Fibroblast of villous mesenchyme (primary cell): ENCODE results near the gene SOX8. TPM values are rescaled to one million over a fixed set of nuclear protein-coding genes. Genes with fewer than 3 reads are reported as not detected.

Experiments
- DNase-seq: peaks from one replicate; pipeline ENCODE4 v3.0.0-alpha.2; 2010; ENCODE audit warnings: low read depth
- H3K4me3 ChIP-seq: 2 replicates; pipeline ENCODE4 v1.5.1; 2011; ENCODE audit warnings: low read depth, mild to moderate bottlenecking, low read length
- total RNA-seq: library from RNA; depleted of rRNA; stranded (reverse); fragments of >200 nt; gene quantifications from 2 replicates; pipeline ENCODE4 v1.2.3, GENCODE V29; 2012
- TF ChIP-seq, protein P1 (sequence below): IDR thresholded peaks from 2 replicates; pipeline ENCODE4 v1.5.1; 2012; ENCODE audit warnings: low read depth, mild to moderate bottlenecking, low read length; ENCODE audit not compliant: insufficient read depth

The SOX8 gene
- total RNA-seq, 1 donor: not detected

DNA sequence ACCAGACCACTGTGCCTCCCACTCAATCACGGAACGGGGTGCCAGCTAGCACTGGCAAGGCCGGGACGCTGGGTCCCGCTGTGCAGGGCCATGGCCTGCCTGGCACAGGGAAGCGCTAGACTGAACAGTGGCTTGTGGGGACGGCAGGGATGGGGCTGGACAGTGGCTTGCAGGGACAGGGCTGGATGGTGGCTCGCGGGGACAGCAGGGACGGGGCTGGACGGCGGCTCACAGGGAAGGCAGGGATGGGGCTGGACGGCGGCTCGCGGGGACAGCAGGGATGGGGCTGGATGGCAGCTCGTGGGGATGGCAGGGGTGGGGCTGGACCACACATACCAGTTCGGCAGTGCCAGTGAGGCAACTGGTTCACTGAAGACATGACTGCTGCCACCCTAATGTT, 43.4 kb upstream of the SOX8 start:
- no peak for DNase-seq
- TF ChIP-seq, protein P1, sequence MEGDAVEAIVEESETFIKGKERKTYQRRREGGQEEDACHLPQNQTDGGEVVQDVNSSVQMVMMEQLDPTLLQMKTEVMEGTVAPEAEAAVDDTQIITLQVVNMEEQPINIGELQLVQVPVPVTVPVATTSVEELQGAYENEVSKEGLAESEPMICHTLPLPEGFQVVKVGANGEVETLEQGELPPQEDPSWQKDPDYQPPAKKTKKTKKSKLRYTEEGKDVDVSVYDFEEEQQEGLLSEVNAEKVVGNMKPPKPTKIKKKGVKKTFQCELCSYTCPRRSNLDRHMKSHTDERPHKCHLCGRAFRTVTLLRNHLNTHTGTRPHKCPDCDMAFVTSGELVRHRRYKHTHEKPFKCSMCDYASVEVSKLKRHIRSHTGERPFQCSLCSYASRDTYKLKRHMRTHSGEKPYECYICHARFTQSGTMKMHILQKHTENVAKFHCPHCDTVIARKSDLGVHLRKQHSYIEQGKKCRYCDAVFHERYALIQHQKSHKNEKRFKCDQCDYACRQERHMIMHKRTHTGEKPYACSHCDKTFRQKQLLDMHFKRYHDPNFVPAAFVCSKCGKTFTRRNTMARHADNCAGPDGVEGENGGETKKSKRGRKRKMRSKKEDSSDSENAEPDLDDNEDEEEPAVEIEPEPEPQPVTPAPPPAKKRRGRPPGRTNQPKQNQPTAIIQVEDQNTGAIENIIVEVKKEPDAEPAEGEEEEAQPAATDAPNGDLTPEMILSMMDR: no peak
- no peak overlapping the region for H3K4me3 ChIP-seq

- no peak overlapping the region for H3K4me3 ChIP-seq
- no peak for DNase-seq
- TF ChIP-seq, protein P1: no peak
These were observed 42.8 kb upstream of the SOX8 start for GRCh38 chr16:938752-939151.

- TF ChIP-seq, protein P1: no peak
- DNase-seq: no peak
- H3K4me3 ChIP-seq: no peak overlapping the region
These were observed 42.3 kb upstream of the SOX8 start for GRCh38 chr16:939311-939710.

GRCh38 chr16:939941-940340, 41.6 kb upstream of the SOX8 start:
- TF ChIP-seq, protein P1: no peak
- no peak for DNase-seq
- no peak overlapping the region for H3K4me3 ChIP-seq

DNA sequence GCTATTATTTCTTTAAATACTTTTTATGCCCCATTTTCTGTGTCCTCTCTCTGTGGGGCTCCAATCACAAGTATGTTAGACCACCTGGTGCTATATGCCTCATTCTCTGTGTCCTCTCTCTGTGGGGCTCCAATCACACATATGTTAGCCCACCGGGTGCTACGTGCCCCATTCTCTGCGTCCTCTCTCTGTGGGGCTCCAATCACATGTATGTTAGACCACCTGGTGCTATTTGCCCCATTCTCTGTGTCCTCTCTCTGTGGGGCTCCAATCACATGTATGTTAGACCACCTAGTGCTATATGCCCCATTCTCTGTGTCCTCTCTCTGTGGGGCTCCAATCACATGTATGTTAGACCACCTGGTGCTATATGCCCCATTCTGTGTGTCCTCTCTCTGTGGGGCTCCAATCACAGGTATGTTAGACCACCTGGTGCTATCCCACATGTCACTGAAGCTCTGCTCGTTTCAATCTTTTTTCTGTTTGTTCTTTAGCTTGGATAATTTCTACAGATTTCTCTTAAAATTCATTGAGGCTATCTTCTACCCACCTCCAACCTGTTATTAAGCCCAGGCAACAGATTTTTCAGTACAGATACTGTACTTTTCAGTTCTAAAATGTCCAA, 39.0 kb upstream of the SOX8 start:
- TF ChIP-seq, protein P1: no peak
- DNase-seq: no peak
- H3K4me3 ChIP-seq: no peak overlapping the region

GRCh38 chr16:943971-944370, 37.6 kb upstream of the SOX8 start:
- no peak overlapping the region for H3K4me3 ChIP-seq
- DNase-seq: no peak

More at GRCh38 chr16:943971-944370, 37.6 kb upstream of the SOX8 start:
- TF ChIP-seq, protein P1: no peak
